Activated CD4-positive, alpha-beta T cell treated with anti-CD3 and anti-CD28 coated beads, Interleukin-2, amount 50 U/mL, for 4 hours (primary cell): Measurements from ENCODE around the gene RAET1L.
A peak's percentile ranks its signal among the peaks of the same experiment; 100 is the strongest.
"Not testable (repeated sequence)": the region's sequence is repeated elsewhere in the genome, so short reads cannot be mapped to it uniquely, and the experiment has no call there.

Experiments
- DNase-seq, 2 experiments: peaks; one replicate each; pipeline ENCODE4 v3.0.0-alpha.2; 2020

Gene RAET1L

GRCh38 chr6:150043501-150044412, 18.4 kb upstream of the RAET1L start:
- DNase-seq: no peak

DNA sequence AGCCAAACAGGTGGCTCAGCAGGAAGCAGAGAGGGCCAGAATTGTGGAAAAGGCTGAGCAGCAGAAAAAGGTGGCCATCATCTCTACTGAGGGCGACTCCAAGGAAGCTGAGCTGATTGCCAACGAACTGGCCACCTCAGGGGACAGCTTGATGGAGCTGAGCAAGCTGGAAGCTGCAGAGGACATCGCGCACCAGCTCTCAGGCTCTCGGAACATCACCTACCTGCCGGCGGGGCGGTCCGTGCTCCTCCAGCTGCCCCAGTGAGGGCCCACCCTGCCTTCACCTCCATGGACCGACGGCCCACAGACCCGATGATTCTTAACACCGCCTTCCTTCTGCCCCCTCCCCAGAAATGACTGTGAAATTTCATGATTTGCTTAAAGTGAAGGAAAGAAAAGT, 17.8 kb upstream of the RAET1L start:
- no peak for DNase-seq

GRCh38 chr6:150038202-150039062, 13.1 kb upstream of the RAET1L start:
- no peak for DNase-seq

GRCh38 chr6:150037526-150038201, 12.3 kb upstream of the RAET1L start:
- DNase-seq: no peak

DNA sequence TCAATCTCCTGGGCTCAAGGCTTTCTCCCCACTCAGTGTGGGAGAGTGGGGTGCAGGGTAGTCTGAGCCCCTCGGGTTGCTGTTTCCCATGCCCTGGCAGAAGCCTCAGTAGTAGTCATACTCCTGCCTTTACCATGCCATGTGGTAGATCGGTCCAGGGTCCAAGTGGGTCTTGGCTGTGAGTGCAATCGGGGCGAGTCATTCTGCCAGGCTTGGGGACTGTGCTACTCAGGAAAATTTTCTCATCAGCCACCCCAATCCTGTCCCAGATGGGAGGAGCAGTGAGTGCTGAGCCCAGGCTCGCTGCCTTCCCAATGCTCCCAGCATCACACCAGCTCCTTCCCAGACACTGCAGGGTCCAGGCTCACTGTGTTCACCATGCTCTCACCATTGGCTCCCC, 10.7 kb upstream of the RAET1L start:
- DNase-seq: no peak

DNA sequence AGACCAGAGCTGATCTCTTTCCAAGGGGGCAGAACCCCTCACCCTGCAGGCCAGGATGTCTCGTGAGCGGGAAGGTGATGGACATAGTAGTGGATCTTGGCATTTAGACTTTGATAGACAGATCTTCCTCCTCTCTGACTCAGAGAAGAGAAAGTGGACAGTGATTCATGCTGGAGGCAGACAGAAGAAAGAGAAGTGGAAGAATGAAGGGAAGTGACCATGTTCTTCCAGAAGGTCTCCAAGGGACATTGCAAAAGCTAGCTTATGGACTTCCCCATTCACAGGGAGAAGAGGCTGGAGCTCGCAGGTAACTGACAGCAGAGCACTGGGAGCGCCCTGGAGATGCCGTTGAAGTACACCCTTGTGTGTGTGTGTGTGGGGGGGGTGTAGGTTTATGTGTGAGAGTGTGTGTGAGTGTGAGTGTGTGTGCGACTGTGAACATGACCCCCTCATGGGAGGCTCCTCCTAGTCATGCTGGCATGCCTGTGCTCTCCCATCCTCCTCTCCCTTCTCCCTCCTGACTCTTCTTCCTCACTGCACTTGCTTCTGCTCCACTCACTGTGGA, 8.0 kb upstream of the RAET1L start:
- no peak for DNase-seq

- no peak for DNase-seq
Observed at GRCh38 chr6:150032598-150032997, 7.3 kb upstream of the RAET1L start.

DNA sequence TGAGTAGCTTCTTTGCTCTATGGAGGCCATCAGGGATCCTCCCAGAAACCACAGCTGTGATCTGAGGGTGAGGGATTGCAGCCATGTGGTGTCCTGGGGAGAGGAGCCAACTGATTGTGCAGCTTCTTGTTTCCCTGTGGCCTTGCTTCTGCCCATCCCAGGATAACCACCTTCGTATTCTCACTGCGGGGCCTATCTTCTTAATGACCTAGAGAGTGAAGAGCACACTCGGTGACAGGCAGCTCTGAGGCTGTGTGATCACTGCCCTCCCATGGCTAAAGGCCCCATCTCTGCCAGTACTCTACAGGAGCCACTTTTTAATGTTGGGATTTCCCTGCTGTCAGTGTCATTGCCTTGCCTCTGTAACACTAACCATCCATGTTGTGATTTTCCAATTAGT, 5.3 kb upstream of the RAET1L start:
- no peak for DNase-seq

GRCh38 chr6:150029749-150030148, 4.4 kb upstream of the RAET1L start:
- no peak for DNase-seq

DNA sequence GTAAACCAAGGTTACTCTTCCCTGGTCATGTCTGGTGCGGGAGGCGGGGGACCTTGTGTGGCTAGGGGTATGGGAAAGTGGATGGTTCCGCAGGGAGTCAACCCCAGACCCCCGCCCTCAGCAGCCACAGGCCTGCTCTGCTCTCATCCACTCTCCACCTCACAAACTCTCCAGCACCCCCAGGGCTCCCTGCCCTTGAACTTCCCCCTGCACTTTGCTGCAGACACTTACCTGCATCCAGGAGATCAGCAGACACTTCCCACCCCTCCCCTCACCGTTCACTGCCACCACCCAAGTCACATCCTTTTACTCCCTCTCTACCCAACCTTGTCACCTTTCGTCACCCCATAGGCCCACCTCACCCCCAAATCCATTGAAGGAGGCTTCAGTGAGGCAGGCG, 3.9 kb upstream of the RAET1L start:
- DNase-seq: no peak

- DNase-seq: no peak
Observed at GRCh38 chr6:150028799-150029198, 3.5 kb upstream of the RAET1L start.

- DNase-seq: no peak
Observed at GRCh38 chr6:150027806-150028565, 2.7 kb upstream of the RAET1L start.

DNA sequence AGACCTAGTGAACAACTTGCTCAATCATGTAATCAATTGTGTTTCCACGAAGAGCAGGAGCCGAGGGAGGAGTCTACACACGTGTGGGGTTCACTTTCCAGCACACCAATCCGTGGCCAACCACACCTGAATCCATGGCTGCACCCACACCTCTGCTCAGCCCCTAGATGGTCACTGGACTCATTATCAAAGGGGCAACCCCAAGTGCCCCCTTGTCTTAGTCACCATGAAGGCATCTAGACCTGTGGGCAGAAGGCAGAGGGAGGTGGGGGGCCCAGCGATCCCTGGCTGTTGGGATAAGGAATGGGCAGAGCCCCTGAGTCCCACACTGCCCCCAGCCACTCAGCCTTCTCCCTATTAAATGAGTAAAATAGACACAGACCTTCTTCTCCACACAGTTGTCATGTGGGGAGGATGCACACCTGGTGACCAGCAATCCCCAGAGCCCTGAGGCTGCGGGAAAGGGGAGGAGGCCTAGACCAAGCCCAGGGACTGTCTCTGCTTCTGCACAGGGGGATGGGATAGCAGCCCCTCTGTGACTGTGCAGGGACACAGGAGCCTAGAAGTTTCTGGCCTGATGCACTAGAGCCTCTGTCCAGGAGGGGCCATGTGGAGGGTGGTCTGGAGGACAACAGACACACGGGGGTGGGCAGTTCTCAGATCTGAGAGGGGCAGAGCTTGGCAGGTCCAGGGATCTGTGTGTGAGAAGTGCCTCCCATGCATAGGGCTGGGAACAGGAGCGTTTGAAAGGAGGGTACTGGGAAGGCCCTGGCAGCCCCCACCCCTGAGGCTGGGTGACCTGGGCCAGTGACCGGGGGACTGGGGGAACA, 1.9 kb upstream of the RAET1L start:
- DNase-seq: no peak

- no peak for DNase-seq
Observed at GRCh38 chr6:150024646-150025155, 631 bp downstream of the RAET1L start.

DNA sequence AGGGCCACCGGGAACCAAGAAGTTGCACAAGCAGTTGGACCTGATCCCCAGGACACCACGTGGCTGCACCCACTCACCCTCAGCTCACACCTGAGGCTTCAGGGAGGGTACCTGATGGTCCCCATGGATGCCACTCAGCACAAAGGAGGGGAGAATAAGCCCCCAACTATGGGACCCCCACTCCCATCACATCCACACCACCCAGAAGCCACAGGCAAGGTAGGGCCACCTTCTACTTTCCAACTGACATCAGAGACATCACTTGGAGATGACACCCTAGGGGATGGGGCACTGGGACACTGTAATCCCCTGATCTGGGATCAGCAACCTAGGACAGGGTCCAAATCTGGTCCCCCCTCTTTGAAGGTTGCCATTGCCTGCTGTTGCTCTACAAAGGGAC, 1.3 kb downstream of the RAET1L start:
- DNase-seq: not testable (repeated sequence)

- DNase-seq: not testable (repeated sequence)
Observed at GRCh38 chr6:150021870-150022269, 3.5 kb downstream of the RAET1L start.

- DNase-seq: no peak
Observed at GRCh38 chr6:150018846-150019580, 6.3 kb downstream of the RAET1L start.

- not testable (repeated sequence) for DNase-seq
Observed at GRCh38 chr6:150017186-150017521, 8.2 kb downstream of the RAET1L start.

- DNase-seq: peak; percentile 16 to 38
Observed at GRCh38 chr6:150016324-150017185, 8.8 kb downstream of the RAET1L start.
